ENCODE measurements around the gene RTBDN. TPM values are rescaled to one million over a fixed set of nuclear protein-coding genes. Genes with fewer than 3 reads are reported as not detected.

The RTBDN gene
- total and polyA plus RNA-seq, 3 experiments from 2014 or later, result not detected

GRCh38 chr19:12806242-12807081 lies 27.9 kb downstream of the RTBDN start, which contains the start of gene RNASEH2A:
Gene RNASEH2A (plus strand): TSS chr19:12806584. CDS start chr19:12806674, 90 bp downstream.
- no peaks in the 10 kb centered on the region for H3K27me3 ChIP-seq (ENCODE audit: insufficient read depth, low read length, poor library complexity, severe bottlenecking)
- peaks cover 0 to 4% of the 10 kb centered on the region in 2 donors for H3K27me3 Mint-ChIP-seq
- H3K9me3 Mint-ChIP-seq, result no peaks in the 10 kb centered on the region
- H3K36me3 Mint-ChIP-seq, result peaks cover 0 to 20% (median 3%) of the 10 kb centered on the region in 3 donors
- H3K4me3 ChIP-seq (ENCODE audit: low read length), result peak within 1 kb of the TSS; percentile 59
- peak within 1 kb of the TSS; percentile 89 to 95 (median 92) for H3K4me3 Mint-ChIP-seq
- peak within 1 kb of the TSS; percentile 66 to 94 (median 88) for H3K27ac Mint-ChIP-seq
- POLR2A ChIA-PET, result interaction anchor here (0.5 to 1.7 kb wide), 7 partner anchors 11 to 383 kb away, joined by 3 to 21 read pairs (median 6); partner anchors contain the start of gene JUNB
- peak within 1 kb of the TSS; percentile 75 for H3K27ac ChIP-seq (ENCODE audit: low read depth, low read length)
- no peaks in the 10 kb centered on the region for H3K9me3 ChIP-seq (ENCODE audit: low read length)
- DNase-seq, result peak; percentile 79 to 88 (median 81)
- no peaks in the 10 kb centered on the region for H3K36me3 ChIP-seq (ENCODE audit: insufficient read depth, low read length)
- peaks cover 20% of the 10 kb centered on the region for H3K4me1 ChIP-seq (ENCODE audit: insufficient read depth, low read length)
- CTCF ChIA-PET, result interaction anchor here (0.5 to 3.1 kb wide), 9 partner anchors 11 to 162 kb away, joined by 3 to 18 read pairs (median 4); no protein-coding TSS in a partner anchor
- peaks cover 18 to 25% (median 21%) of the 10 kb centered on the region in 3 donors for H3K4me1 Mint-ChIP-seq

GRCh38 chr19:12804051-12804450 lies 30.3 kb downstream of the RTBDN start:
- Mint-ChIP-seq H3K4me1 (peaks cover 27 to 43% (median 32%) of the 10 kb centered on the region in 3 donors), H3K4me3 (peak overlapping the region in 2 of 7 donors; percentile 37 to 39), H3K36me3 (peaks cover 0 to 21% (median 3%) of the 10 kb centered on the region in 3 donors), H3K27me3 (peaks cover 0 to 4% of the 10 kb centered on the region in 2 donors), H3K9me3 (no peaks in the 10 kb centered on the region), H3K27ac (peak overlapping the region in 1 of 8 donors; percentile 60)
- CTCF ChIA-PET, result interaction anchor here (0.9 to 1.6 kb wide), 2 partner anchors 38 to 43 kb away, joined by 4 to 6 read pairs; no protein-coding TSS in a partner anchor
- Histone ChIP-seq H3K9me3 (ENCODE audit: low read length) (no peaks in the 10 kb centered on the region), H3K27me3 (ENCODE audit: insufficient read depth, low read length, poor library complexity, severe bottlenecking) (no peaks in the 10 kb centered on the region), H3K4me1 (ENCODE audit: insufficient read depth, low read length) (peaks cover 30% of the 10 kb centered on the region), H3K36me3 (ENCODE audit: insufficient read depth, low read length) (peaks cover 8% of the 10 kb centered on the region), H3K4me3 (ENCODE audit: low read length) (no peak overlapping the region), H3K27ac (ENCODE audit: low read depth, low read length) (no peak overlapping the region)
- POLR2A ChIA-PET, result no interaction called here
- no peak for DNase-seq

- Histone ChIP-seq H3K4me1 (ENCODE audit: insufficient read depth, low read length) (peaks cover 30% of the 10 kb centered on the region), H3K27me3 (ENCODE audit: insufficient read depth, low read length, poor library complexity, severe bottlenecking) (no peaks in the 10 kb centered on the region), H3K27ac (ENCODE audit: low read depth, low read length) (no peak overlapping the region), H3K9me3 (ENCODE audit: low read length) (no peaks in the 10 kb centered on the region), H3K4me3 (ENCODE audit: low read length) (peak overlapping the region; percentile 95), H3K36me3 (ENCODE audit: insufficient read depth, low read length) (peaks cover 8% of the 10 kb centered on the region)
- Mint-ChIP-seq H3K4me3 (peak overlapping the region; percentile 78 to 93 (median 86)), H3K27me3 (peaks cover 0 to 2% of the 10 kb centered on the region in 2 donors), H3K27ac (peak overlapping the region in 6 of 8 donors; percentile 14 to 73 (median 55)), H3K4me1 (peaks cover 27 to 43% (median 32%) of the 10 kb centered on the region in 3 donors), H3K36me3 (peaks cover 0 to 17% (median 2%) of the 10 kb centered on the region in 3 donors), H3K9me3 (no peaks in the 10 kb centered on the region)
- no peak for DNase-seq
- ChIA-PET CTCF (interaction anchor here (0.6 to 13.7 kb wide), 6 partner anchors 26 to 398 kb away, joined by 3 to 483 read pairs (median 4); partner anchors contain the start of genes GET3 and HOOK2), POLR2A (interaction anchor here (0.8 to 1.2 kb wide), 2 partner anchors 10 to 20 kb away, joined by 3 to 8 read pairs; no protein-coding TSS in a partner anchor)
Measured at GRCh38 chr19:12802267-12803106, 31.9 kb downstream of the RTBDN start.

- Histone ChIP-seq H3K4me1 (ENCODE audit: insufficient read depth, low read length) (peaks cover 27% of the 10 kb centered on the region), H3K27me3 (ENCODE audit: insufficient read depth, low read length, poor library complexity, severe bottlenecking) (no peaks in the 10 kb centered on the region), H3K27ac (ENCODE audit: low read depth, low read length) (peak within 1 kb of the TSS; percentile 73), H3K4me3 (ENCODE audit: low read length) (peak within 1 kb of the TSS; percentile 95), H3K36me3 (ENCODE audit: insufficient read depth, low read length) (peaks cover 8% of the 10 kb centered on the region), H3K9me3 (ENCODE audit: low read length) (no peaks in the 10 kb centered on the region)
- Mint-ChIP-seq H3K4me3 (peak within 1 kb of the TSS; percentile 82 to 93 (median 86)), H3K27ac (peak within 1 kb of the TSS; percentile 24 to 82 (median 70)), H3K9me3 (no peaks in the 10 kb centered on the region), H3K4me1 (peaks cover 22 to 37% (median 28%) of the 10 kb centered on the region in 3 donors), H3K36me3 (peaks cover 0 to 17% (median 2%) of the 10 kb centered on the region in 3 donors), H3K27me3 (peaks cover 0 to 2% of the 10 kb centered on the region in 2 donors)
- CTCF ChIA-PET, result interaction anchor here (0.6 to 13.7 kb wide), 5 partner anchors 25 to 398 kb away, joined by 3 to 483 read pairs (median 18); partner anchors contain the start of gene HOOK2
- POLR2A ChIA-PET, result interaction anchor here (0.8 to 1.2 kb wide), 4 partner anchors 9 to 19 kb away, joined by 3 to 8 read pairs (median 4); partner anchors contain the start of gene JUNB
- peak; percentile 50 to 74 (median 64) for DNase-seq
Measured at GRCh38 chr19:12801466-12802266, 32.7 kb downstream of the RTBDN start, which contains the start of the genes PRDX2 and THSD8. Gene PRDX2 (minus strand): TSS chr19:12801800. CDS start chr19:12801261, 539 bp downstream. Gene THSD8 (plus strand): TSS chr19:12802069. CDS start chr19:12802072, 3 bp downstream.

GRCh38 chr19:12800923-12801465 lies 33.4 kb downstream of the RTBDN start:
- no peaks in the 10 kb centered on the region for H3K9me3 Mint-ChIP-seq
- H3K27me3 Mint-ChIP-seq, result peaks cover 0 to 4% of the 10 kb centered on the region in 2 donors
- Histone ChIP-seq H3K4me3 (ENCODE audit: low read length) (peak overlapping the region; percentile 95), H3K27ac (ENCODE audit: low read depth, low read length) (peak overlapping the region; percentile 73), H3K27me3 (ENCODE audit: insufficient read depth, low read length, poor library complexity, severe bottlenecking) (no peaks in the 10 kb centered on the region), H3K9me3 (ENCODE audit: low read length) (no peaks in the 10 kb centered on the region), H3K36me3 (ENCODE audit: insufficient read depth, low read length) (peaks cover 8% of the 10 kb centered on the region), H3K4me1 (ENCODE audit: insufficient read depth, low read length) (peaks cover 29% of the 10 kb centered on the region)
- H3K27ac Mint-ChIP-seq, result peak overlapping the region in 7 of 8 donors; percentile 24 to 82 (median 70)
- no peak for DNase-seq
- POLR2A ChIA-PET, result interaction anchor here (0.9 to 1.2 kb wide), 2 partner anchors 8 to 10 kb away, joined by 3 to 5 read pairs; partner anchors contain the start of gene JUNB
- H3K36me3 Mint-ChIP-seq, result peaks cover 0 to 17% (median 4%) of the 10 kb centered on the region in 3 donors
- peaks cover 22 to 37% (median 28%) of the 10 kb centered on the region in 3 donors for H3K4me1 Mint-ChIP-seq
- CTCF ChIA-PET, result interaction anchor here (2.8 to 13.7 kb wide), 3 partner anchors 24 to 46 kb away, joined by 18 to 483 read pairs (median 326); partner anchors contain the start of gene HOOK2
- peak overlapping the region; percentile 82 to 93 (median 86) for H3K4me3 Mint-ChIP-seq

- peak overlapping the region in 2 of 8 donors; percentile 22 to 70 for H3K27ac Mint-ChIP-seq
- no peaks in the 10 kb centered on the region for H3K9me3 Mint-ChIP-seq
- H3K27me3 ChIP-seq (ENCODE audit: insufficient read depth, low read length, poor library complexity, severe bottlenecking), result no peaks in the 10 kb centered on the region
- peaks cover 25 to 39% (median 32%) of the 10 kb centered on the region in 3 donors for H3K4me1 Mint-ChIP-seq
- peaks cover 8% of the 10 kb centered on the region for H3K36me3 ChIP-seq (ENCODE audit: insufficient read depth, low read length)
- ChIA-PET CTCF (interaction anchor here (2.8 to 13.7 kb wide), 3 partner anchors 24 to 47 kb away, joined by 18 to 483 read pairs (median 326); partner anchors contain the start of gene HOOK2), POLR2A (interaction anchor here (0.6 to 1.2 kb wide), 3 partner anchors 8 to 242 kb away, joined by 3 to 5 read pairs (median 4); partner anchors contain the start of gene JUNB)
- H3K36me3 Mint-ChIP-seq, result peaks cover 0 to 17% (median 4%) of the 10 kb centered on the region in 3 donors
- H3K4me1 ChIP-seq (ENCODE audit: insufficient read depth, low read length), result peaks cover 32% of the 10 kb centered on the region
- peak overlapping the region; percentile 82 to 93 (median 86) for H3K4me3 Mint-ChIP-seq
- H3K27ac ChIP-seq (ENCODE audit: low read depth, low read length), result peak overlapping the region; percentile 73
- H3K9me3 ChIP-seq (ENCODE audit: low read length), result no peaks in the 10 kb centered on the region
- H3K27me3 Mint-ChIP-seq, result peaks cover 0 to 4% of the 10 kb centered on the region in 2 donors
- H3K4me3 ChIP-seq (ENCODE audit: low read length), result peak overlapping the region; percentile 95
- DNase-seq, result no peak
Measured at GRCh38 chr19:12800466-12800770, 34.0 kb downstream of the RTBDN start.

Measured in CD8-positive, alpha-beta memory T cell (primary cell).